ELR (cell line): ENCODE data around the gene SMYD3.
"Not testable (repeated sequence)": the region's sequence is repeated elsewhere in the genome, so short reads cannot be mapped to it uniquely, and the experiment has no call there.

Source experiments
- DNase-seq: peaks from one replicate; pipeline ENCODE4 v3.0.0-alpha.2; 2015; ENCODE audit warnings: low read depth

SMYD3 gene

DNA sequence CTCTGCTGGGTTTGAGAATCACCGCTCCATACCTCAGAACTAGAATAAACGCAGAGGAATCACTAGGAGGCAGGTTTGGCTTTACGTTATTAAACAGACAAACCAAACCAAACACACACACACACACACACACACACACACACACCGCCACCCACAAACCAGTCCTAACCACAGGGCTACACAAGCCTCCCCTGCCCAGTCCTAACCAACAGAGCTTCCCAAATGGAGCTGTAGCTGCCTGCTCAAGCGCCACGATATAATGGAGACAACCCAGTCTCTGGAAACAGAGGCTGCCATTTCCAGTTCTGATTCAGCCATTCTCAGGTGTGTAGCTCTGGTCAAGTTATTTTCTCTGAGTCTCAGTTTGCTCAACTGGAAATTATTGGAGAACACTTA lies 519.1 kb downstream of the SMYD3 start:
- no peak for DNase-seq

DNA sequence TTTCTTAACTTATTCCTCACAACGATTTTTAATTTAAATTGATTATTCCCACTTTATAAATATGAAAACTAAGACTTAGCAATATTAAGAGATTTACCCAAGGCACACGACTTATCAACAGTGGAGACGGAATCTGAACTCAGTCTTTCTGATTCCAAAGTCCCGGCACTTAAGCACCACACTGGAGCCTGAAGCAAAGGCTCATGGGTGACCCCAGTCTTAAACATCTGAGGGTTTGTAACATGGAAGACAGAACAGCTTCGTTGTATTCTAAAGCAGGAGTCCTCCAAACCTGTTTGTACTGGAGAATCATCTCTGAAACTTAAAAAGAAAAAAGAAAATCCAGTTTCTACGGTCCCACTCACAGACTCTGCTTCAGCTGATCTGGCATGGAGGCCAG lies 519.5 kb downstream of the SMYD3 start:
- no peak for DNase-seq

DNA sequence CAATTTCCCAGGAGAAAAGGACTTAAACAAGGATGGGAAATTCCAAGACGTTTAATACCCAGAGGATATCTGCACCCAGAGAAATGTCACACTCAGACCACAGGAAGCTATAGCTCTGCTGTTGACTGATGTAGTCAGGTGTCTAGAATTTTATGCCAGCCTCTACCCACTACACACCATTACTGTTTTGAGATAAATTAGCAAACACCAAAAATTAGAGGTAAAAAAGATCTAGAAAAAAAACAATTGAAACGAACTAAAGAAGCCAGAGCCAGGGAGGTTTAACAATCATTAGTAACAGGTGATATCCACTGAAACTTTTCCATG lies 519.9 kb downstream of the SMYD3 start:
- no peak for DNase-seq

DNA sequence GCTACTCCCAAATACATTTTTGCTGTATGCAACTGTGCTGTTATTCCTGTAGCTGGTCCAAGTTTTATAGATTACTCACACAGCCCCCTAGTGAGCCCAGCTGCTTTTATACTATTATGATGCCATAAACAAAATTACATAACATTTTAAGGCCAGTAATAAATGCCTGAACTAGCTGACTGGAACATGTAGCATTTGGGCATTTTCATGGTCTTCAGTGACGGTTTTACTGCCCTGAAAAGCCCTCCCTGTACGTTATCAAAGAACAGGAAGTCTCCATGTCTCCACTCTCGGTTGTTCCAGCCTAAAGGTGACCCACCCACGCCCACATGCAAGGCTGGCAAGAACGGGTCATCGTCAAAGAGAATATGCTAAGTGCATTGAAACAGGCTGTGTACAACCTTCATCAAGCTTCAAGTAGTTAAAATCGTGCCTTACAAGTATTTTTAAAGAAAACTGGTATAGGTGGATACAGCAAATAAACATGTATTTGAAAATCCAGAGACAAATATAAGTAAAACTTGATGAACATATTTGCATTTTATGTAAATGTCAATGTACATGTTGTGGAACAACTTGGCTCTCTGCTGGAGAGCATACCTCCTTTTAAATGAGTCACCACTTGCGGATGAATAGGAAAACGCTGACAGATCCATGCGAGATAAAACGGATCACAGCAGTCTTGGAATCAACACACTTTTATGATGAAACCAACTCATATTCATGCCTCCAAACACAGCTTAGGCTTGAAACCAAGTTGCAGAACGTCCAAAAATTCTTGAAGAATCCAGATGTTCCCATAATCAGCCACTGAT lies 520.5 kb downstream of the SMYD3 start:
- peak; percentile 82 for DNase-seq

DNA sequence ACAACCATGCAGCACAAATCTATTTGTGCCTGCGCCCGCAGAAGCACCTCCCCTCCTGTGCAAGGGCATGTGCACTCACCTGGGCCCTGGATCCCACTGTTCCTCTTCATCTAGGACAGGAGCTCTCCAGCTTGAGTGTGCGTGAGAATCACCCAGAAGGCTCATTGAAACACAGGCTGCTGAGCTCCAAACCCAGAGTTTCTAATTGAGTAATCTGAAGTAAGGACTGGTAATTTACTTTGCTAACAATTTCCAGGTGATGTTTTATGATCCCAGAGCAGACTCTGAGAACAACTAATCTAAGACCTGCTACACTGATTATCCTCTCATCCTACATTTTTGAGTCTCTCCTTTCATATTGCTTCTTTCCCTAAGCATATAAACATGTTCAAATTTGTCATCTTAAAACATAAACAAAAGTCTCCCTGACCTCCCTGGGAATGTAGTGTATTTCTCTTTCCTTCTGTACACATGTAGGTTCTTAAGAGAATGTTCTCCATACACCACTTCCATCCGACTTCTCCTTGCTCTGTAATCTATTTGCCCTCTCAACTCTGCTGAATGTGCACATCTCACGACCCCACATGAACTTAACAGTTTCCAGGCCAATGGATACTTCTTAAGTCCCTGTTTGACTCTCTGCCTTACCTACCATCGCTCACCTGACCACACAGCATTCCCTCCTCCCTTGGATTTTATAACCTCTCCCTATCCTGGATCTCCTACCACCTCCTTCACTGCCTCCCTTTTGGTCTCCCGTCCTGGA lies 522.5 kb downstream of the SMYD3 start:
- no peak for DNase-seq

DNA sequence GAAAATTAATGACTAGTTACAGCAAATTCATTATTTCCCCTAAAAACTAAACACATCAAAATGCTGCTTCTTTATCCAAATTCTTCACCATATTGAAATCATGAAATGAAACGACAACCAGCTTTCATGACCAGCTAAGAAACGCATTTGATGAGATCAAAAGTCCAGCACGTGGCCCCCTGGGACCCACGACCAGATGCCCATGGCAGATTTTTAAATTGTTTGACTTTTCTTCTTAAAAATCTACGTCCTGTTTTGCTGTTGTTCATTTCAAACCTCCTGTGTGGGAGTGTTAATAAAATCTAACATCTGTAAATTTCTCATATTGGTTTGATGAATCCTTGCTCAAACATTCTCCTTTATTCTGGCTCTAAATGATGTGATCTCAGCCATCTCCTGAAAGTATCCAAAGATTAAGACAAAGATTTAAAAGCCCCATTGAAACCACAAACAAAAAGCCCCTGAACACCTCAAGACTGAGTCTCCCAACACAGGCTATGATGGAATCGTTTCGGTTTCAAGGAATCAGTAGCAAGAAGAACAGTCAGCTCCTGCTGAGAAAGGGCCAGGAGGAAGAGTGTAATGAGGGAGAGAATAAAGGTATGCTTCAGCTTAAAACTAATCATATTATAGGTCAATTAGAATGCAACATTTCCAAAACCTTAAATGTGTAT lies 523.6 kb downstream of the SMYD3 start:
- no peak for DNase-seq

DNA sequence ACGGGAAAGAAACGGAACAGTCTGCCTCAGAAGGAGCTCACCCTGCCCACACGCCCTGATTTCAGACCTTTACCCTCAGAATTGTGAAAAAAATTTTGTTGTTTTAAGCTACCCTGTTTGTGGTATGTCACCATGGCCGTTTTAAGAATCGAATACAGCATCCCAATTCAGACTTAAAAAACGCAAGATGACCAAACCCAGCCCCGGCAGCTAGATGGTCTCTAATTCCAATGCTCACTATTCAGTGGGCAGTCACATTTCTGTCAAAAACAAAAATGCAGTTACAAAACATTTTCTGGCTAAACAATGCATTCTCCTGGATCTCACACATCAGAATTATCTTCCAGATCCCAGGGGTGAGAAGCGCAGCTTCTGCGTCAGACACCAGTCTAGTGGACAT lies 527.5 kb downstream of the SMYD3 start:
- no peak for DNase-seq

DNA sequence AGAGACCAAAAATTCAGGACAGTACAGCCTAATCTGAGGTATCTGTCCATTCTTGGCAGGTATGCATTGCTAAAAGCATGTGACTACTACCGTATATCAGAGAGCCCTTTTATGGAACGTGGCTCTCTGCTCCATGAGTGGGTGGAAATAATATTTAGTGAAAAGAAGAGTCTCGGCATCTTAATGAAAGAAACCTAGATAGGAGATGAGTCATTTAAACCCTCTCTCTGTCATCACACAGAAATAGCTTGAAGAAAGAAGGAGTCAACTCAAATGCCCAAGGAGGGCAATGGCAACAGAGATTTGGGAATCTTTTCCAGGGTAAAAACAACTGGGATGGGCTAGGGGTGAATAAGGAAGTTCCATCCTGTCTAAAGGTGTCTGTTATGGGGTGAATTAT lies 528.2 kb downstream of the SMYD3 start:
- no peak for DNase-seq

DNA sequence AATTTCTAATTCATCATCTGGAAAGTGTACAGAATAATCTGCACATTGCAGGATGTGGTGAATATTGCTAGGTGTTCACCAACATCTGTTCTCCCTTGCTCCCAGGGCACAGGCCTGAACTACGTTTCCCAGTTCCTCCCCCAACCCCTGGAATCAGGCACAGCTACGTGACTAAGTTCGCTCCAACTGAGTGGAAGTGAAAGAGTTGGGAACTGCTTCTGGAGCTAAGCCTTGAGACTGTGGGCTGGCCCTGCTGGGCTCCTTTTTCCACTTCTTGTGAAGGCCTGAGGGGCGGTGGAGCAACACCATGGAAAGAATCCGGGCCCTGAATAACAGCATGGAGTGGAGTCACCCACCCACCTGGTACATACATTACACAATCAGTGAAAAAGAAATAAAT lies 534.6 kb downstream of the SMYD3 start:
- no peak for DNase-seq

DNA sequence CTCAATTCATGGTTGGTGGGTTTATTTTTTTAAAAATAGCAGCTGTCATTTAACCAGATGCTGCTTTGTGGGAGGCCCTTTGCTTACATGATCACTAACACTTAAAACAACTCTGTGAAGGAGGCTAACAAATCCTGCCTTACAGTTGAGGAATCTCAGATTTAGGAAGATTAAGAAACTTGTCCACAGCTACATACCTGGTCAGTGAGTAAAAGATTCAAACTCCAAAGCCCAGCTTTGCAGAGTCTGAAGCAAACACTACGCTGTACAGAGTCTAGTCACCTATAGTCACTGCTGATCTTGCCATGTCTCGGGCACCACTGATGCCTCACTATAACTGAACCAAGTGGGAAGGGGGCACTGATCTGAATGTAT lies 535.4 kb downstream of the SMYD3 start:
- no peak for DNase-seq

DNA sequence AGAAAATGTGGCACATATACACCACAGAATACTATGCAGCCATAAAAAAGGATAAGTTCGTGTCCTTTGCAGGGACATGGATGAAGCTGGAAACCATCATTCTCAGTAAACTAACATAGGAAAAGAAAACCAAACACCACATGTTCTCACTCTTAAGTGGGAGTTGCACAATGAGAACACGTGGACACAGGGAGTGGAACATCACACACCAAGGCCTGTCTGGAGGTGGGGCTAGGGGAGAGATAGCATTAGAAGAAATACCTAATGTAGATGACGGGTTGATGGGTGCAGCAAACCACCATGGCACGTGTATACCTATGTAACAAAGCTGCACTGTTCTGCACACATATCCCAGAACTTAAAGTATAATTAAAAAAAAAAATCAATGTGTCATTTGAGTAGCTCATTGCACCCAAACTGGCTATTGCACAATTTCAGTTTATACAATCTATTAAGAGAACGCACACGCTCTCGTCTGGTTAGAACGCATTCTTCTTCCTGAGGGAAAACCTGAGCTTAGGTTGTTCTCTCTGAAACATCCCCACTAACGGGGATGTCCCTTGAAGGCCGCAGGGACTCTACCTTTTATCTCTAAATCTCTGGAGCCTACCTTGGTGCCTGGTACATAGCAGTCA lies 535.9 kb downstream of the SMYD3 start:
- DNase-seq: not testable (repeated sequence)

DNA sequence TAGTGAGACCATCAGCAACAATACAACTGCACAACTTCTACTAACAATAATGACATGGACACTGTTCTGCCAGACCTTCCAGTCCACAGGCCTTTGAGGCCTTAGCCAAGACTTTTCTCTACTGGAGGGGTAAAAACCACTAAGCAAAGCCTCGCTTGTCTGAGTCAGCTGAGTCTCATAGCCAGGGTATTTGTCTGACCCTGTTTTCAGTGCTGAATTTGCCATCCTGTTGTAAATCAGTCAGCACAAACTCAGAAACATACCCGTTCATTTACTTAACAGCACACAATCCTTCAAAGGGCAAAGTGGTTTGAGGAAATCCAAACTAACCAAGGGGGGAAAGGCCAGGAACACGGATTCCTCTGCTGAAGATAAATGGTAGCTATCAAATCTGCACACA lies 537.8 kb downstream of the SMYD3 start:
- peak; percentile 82 for DNase-seq

DNA sequence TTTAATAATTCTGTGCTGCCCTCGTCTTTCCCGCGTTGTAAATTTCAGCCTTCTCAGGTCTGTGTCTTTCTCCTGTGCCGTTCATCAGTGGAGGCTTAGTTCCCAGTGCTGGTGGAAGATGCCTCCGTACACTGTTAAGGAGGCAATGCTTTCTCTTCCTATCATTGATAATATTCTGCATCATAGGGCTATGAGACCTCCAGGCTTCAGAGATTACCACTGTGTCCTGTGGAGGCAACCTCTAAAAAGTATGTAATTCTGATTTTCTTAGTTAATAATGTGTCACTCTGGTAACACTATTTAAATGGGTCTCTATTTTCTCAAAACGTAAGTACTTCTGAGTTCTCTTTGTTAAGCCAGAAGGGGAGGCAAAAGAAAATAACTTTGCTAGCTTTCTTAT lies 538.3 kb downstream of the SMYD3 start:
- DNase-seq: no peak

DNA sequence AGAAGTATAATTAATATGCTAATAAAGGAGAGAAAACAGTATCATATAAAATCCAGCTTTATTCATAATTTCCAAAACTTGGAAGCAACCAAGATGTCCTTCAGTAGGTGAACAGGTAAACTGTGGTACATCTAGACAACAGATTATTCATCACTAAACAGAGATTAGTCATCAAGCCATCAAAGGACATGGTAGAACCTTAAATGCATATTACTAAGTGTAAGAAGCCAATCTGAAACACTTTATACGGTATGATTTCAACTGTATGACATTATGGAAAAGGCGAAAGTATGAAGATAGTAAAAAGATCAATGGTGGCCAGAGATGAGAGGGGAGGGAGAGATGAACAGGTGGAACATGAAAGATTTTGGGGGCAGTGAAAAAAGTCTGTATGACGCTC lies 541.7 kb downstream of the SMYD3 start:
- no peak for DNase-seq

DNA sequence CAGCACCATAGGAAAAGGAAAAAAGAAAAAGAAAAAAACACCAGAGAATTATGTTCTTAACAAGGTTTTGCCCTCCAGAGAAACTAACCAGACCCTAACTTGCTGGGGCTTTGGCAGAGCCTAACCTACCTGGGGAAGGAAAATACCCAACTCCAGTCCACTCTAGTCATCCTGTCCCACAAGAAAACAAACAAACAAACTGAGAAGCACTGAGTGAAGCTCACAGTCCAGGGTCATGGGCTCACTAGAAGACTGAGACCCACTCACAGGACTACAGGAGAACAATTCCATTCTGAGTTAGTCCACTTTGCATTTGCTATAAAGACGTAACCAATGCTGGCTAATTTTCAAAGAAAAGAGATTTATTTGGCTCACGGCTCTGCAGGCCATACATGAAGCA lies 543.4 kb downstream of the SMYD3 start:
- no peak for DNase-seq

DNA sequence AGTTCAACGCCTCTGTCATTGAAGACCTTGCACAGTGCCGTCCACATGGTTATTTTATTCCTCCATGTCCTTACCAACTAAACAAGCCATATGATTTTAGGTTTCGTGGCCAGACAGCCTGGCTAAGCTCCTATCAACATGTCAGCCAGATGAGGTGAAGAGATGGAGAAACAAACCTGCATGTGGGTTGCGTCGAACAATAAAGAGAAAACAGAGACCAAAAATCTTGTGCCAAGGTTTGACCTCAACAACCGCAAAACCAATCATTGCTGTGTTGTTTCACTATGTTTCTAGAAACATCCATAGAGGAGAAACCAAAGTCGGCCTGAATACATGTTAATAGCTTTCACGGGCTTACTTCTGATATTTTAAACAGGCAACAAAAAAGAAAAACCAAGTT lies 544.6 kb downstream of the SMYD3 start:
- DNase-seq: no peak

DNA sequence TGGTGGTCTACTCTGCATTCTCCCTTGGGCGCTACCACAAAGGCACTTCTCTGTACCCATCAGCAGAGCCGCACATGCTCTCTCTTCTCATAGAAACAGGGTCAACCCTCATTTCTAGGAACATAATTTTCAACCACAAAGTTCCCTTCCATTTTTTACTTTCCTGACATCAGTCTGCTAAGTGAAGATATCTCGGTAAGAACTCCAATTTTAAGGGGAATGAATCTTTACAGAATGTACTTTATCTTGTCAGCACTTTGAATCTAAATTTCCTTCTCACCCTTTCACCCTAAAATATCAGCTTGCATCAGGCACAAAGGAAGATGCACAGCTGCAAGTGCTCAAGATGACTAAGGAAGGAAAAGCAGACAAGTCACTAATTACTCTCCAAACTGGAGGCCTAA lies 545.9 kb downstream of the SMYD3 start:
- DNase-seq: no peak

DNA sequence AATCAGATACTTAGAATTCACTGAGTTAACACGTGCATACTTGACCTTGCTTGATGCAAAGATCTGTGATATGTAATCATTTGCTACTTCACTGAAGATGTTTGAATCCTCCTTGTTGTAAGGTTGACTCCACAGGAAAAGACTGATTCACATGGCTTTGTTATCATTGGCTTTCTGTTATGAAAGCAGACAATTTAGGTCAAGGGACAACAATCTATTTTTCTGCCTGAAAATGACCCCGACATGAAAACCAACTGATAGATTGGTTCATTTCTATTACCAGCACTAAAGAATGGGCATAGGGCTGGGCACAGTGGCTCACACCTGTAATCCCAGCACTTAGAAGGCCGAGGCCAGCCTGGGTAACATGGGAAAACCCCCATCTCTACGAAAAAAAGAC lies 546.9 kb downstream of the SMYD3 start:
- no peak for DNase-seq

DNA sequence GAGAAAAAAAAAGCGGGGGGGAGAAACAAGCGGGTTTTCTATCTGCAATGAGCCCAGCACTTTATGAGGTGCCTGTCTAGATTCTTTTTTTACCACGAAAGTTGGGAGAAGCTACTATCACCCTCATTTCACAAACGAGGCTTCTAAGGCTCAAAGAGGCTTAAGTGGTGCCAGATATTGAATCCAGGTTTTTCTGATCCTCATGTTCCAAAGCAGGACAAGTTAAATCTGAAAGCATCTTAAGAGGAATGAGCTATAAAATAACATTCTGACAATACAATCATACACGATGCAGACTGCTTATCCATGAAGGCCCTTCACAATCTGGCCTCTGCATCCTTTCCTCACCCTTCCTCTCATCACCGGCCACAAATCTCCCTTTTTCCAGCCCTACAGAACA lies 549.1 kb downstream of the SMYD3 start:
- no peak for DNase-seq

DNA sequence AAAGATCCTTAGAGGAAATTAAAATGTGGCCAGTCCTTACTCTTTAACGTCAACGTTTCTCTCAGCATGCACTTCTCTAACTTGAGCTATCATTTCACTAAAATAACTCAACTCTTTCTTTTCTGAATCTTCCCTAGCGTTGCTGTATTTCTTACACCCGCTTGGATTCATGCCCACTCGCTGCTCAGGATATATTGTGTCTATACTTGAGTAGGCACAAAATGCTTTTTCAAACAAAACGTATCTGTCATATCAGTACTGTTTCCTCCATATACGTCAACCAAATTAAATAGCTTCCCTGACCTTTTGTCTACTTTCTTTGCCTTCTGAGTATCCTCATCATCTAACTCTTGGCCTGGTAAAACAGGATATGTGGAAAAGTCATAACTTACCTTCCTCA lies 549.7 kb downstream of the SMYD3 start:
- no peak for DNase-seq

DNA sequence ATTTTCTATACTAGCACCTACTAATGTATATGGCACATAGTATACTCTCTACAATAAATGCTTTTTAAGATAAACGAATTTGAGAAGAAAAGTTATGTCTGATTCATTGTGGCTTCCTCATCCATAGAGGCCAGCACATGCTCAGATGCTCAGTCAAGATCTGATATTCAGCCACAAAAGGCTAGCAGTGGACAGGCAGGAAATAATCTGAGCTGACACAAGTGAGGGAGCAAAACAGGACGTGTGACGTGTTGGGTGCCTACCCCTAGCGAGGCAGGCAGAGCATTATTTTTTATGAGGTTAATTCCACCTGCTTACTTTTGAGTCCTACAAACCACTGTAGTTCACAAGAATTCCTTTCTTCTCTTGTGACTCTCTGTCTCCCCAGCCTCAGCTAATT lies 550.9 kb downstream of the SMYD3 start:
- DNase-seq: peak; percentile 70

DNA sequence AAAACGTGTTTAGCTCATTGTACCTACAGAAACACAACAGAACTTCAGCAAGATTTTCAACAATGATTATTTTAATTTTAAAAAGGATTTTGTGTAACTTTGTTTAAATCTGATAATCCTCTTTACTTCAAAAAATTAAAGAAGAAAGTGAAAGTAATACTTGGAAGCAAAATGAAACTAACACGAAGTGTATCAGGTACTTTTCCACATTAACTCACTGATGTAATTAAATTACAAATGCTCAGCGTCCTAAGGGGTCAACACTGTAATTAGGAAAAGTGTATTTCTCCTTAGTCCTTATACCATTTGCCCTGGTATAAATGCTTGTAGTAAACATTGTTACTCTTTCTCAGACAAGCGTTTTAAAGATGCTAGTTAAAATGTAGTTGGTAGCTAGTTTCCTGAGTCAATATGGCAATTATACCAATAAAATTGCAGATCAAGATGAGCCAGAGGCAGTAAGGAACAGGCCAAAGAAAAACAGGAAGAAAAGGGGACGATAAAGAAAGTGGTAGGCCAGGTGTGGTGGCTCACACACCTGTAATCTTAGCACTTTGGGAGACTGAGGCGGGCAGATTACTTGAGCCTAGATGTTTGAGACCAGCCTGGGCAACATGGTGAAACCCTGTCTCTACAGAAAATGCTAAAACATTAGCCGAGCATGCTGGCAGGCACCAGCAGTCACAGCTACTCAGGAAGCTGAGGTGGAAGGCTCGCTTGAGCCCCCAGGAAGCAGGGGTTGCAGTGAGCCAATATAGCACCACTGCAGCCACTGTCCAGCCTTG lies 553.0 kb downstream of the SMYD3 start:
- peak; percentile 20 for DNase-seq
